Thyroid gland (tissue), 4 donors: ENCODE data around the gene KANSL1L.

Experiments
- CTCF ChIP-seq, 6 experiments: fragments of 200-600 bp in 3 of 6; fragments of 450-650 bp in 3 of 6; sonication (generic) in 3 of 6; IDR thresholded peaks; one replicate each; pipeline ENCODE4 v1.5.1; 2016 to 2019; ENCODE audit warnings: antibody characterized with exemption in 6 of 6, mild to moderate bottlenecking in 2 of 6, inconsistent platforms in 1 of 6, moderate library complexity in 1 of 6
- POLR2A ChIP-seq, 2 donors: fragments of 450-650 bp; IDR thresholded peaks; one replicate each; pipeline ENCODE4 v1.6.1; 2017; ENCODE audit warnings: antibody characterized with exemption in 2 of 2, mild to moderate bottlenecking in 2 of 2, moderate library complexity in 1 of 2

- no peak for TF ChIP-seq CTCF (IDR thresholded peaks at IDR 0.05)
- no peak for TF ChIP-seq POLR2A (IDR thresholded peaks at IDR 0.05)
Observed at GRCh38 chr2:210063306-210063705, 107.9 kb downstream of the KANSL1L start.
